ENCODE data around the gene PECR. TPM values are rescaled to one million over a fixed set of nuclear protein-coding genes. Genes with fewer than 3 reads are reported as not detected.

Gene PECR
- total and polyA plus RNA-seq, 2 of the 4 experiments (the other 2 are of a cell fraction), result 11.4 to 17.7 TPM

DNA sequence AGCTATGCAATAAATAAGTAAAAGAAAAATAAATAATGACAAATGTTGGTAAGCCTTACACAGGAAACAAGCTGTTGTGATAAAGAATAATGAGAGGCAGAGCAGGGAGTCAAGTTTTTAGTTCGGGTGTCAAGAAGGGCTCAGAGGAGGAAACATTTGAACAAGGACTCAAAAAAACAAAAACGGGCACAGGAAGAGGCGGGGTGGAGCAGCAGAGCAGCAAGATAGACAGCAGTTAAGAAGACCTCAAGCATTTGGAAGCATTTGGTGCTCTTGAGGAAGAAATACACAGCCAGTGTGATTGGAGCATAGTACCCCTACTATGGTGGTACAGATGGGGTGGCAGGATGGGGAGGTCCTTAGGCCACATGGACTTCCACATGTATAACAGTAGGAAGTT, 2.9 kb upstream of the PECR start:
- peaks cover 3 to 16% of the 10 kb centered on the region in 2 experiments; a peak in 3 of 4 replicates for H3K79me1 ChIP-seq (ENCODE audit: low read depth in 1 of 2, low read length in 2 of 2)
- H2BK15ac ChIP-seq (ENCODE audit: low read depth, low read length), result no peak overlapping the region
- no CpG with 5 or more reads among the region's 3 CpGs for WGBS, 2 experiments (ENCODE audit: extremely low coverage in 2 of 2, insufficient read length in 1 of 2)
- no peaks in the 10 kb centered on the region for H3K36me3 ChIP-seq (ENCODE audit: control insufficient read depth, insufficient read depth, low read length)
- no peak overlapping the region for H3K27ac ChIP-seq (ENCODE audit: insufficient read depth, low read length)
- H3K9me1 ChIP-seq (ENCODE audit: insufficient read depth, low read length), result peaks cover 11% of the 10 kb centered on the region
- no peak overlapping the region for H3K9ac ChIP-seq (ENCODE audit: low read depth, low read length)
- DNase-seq (no peak), ATAC-seq (ENCODE audit: low read depth) (no peak)
- H3K23ac ChIP-seq (ENCODE audit: low read depth, low read length), result no peak overlapping the region
- no peaks in the 10 kb centered on the region for H3K27me3 ChIP-seq (ENCODE audit: control insufficient read depth, insufficient read depth, low read length)
- no peak overlapping the region for H2AFZ ChIP-seq (replicated peaks; ENCODE audit: low read length, poor library complexity)
- H4K5ac ChIP-seq (ENCODE audit: low read depth, low read length), result no peak overlapping the region
- H3K4me2 ChIP-seq (ENCODE audit: low read depth, low read length), result no peak overlapping the region
- H3K4ac ChIP-seq (ENCODE audit: low read depth, low read length), result no peak overlapping the region
- intact Hi-C loops (cut with micrococcal nuclease), result no loop called here
- H3K14ac ChIP-seq (replicated peaks; ENCODE audit: low read depth, low read length), result no peak overlapping the region
- no peak overlapping the region for H3K4me3 ChIP-seq (ENCODE audit: insufficient read depth, low read depth, low read length)
- H3K18ac ChIP-seq (ENCODE audit: low read depth, low read length), result no peak overlapping the region
- H3K4me1 ChIP-seq (ENCODE audit: control insufficient read depth, insufficient read depth, low read length), result 0 out of 2 replicates have a peak, but pooled peaks cover 2% of the 10 kb centered on the region
- CTCF ChIA-PET, result interaction anchor here (1.3 kb wide), 1 partner anchor 11 kb away, joined by 4 read pairs; no protein-coding TSS in a partner anchor
- H4K8ac ChIP-seq (ENCODE audit: low read depth in 2 of 2, low read length in 2 of 2), result no peak overlapping the region
- H2AK5ac ChIP-seq (ENCODE audit: low read depth, low read length), result no peak overlapping the region
- H2BK20ac ChIP-seq (ENCODE audit: low read depth, low read length), result no peak overlapping the region
- dilution Hi-C loops (cut with HindIII; ENCODE audit: low sequenced_read_pairs, unreplicated experiment), result no loop called here
- no peak overlapping the region for H2BK120ac ChIP-seq (ENCODE audit: low read depth, low read length)
- in situ Hi-C loops (cut with MboI; ENCODE audit: low sequenced_read_pairs), result no loop called here
- no peak overlapping the region for H4K91ac ChIP-seq (ENCODE audit: insufficient read depth, low read depth, low read length)
- H3K9me3 ChIP-seq (ENCODE audit: control insufficient read depth, insufficient read depth, low read length), result no peaks in the 10 kb centered on the region
- TF ChIP-seq MXI1 (IDR thresholded peaks at IDR 0.05; ENCODE audit: borderline replicate concordance, low read depth, low read length), result no peak
- TF ChIP-seq, protein P1, sequence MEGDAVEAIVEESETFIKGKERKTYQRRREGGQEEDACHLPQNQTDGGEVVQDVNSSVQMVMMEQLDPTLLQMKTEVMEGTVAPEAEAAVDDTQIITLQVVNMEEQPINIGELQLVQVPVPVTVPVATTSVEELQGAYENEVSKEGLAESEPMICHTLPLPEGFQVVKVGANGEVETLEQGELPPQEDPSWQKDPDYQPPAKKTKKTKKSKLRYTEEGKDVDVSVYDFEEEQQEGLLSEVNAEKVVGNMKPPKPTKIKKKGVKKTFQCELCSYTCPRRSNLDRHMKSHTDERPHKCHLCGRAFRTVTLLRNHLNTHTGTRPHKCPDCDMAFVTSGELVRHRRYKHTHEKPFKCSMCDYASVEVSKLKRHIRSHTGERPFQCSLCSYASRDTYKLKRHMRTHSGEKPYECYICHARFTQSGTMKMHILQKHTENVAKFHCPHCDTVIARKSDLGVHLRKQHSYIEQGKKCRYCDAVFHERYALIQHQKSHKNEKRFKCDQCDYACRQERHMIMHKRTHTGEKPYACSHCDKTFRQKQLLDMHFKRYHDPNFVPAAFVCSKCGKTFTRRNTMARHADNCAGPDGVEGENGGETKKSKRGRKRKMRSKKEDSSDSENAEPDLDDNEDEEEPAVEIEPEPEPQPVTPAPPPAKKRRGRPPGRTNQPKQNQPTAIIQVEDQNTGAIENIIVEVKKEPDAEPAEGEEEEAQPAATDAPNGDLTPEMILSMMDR (conservative IDR thresholded peaks at IDR 0.05; ENCODE audit: low read depth, low read length), result no peak
- TF ChIP-seq FOS (IDR thresholded peaks at IDR 0.05; ENCODE audit: low read depth, low read length), result no peak
- TF ChIP-seq MAFK (IDR thresholded peaks at IDR 0.05; ENCODE audit: low read depth, low read length), result no peak
- TF ChIP-seq SMC3 (IDR thresholded peaks at IDR 0.05; ENCODE audit: low read depth, low read length), result no peak
- no peak for TF ChIP-seq CEBPB (IDR thresholded peaks at IDR 0.05; ENCODE audit: low read depth, low read length)
- TF ChIP-seq RFX5 (IDR thresholded peaks at IDR 0.05; ENCODE audit: low read depth, low read length), result no peak
- TF ChIP-seq POLR2A (IDR thresholded peaks at IDR 0.05; ENCODE audit: low read depth, low read length), result no peak
- no peak for TF ChIP-seq NFE2L2 (IDR thresholded peaks at IDR 0.05; ENCODE audit: low read depth, low read length)
- no peaks in the 10 kb centered on the region for H4K20me1 ChIP-seq (ENCODE audit: insufficient read depth, low read length)
- POLR2A ChIA-PET (ENCODE audit: unreplicated experiment), result no interaction called here
- H2AK9ac ChIP-seq (replicated peaks; ENCODE audit: low read depth, low read length, poor library complexity), result no peak overlapping the region
- no peak overlapping the region for H2BK5ac ChIP-seq (ENCODE audit: low read depth, low read length, poor library complexity, severe bottlenecking)
- BruUV-seq (replicated peaks), result no TSS peak
- no peak overlapping the region for H3K56ac ChIP-seq (ENCODE audit: extremely low read depth, insufficient read depth, low read length)

Data from IMR-90 (cell line).